Endodermal cell (in vitro differentiated cells): ENCODE results near the gene MORN1. TPM values are rescaled to one million over a fixed set of nuclear protein-coding genes. Genes with fewer than 3 reads are reported as not detected.
A peak's percentile ranks its signal among the peaks of the same experiment; 100 is the strongest.

Source experiments
- DNase-seq: peaks from one replicate; pipeline ENCODE4 v3.0.0-alpha.2; 2017
- H3K27ac ChIP-seq: 2 replicates; pipeline ENCODE4 v1.5.1; 2013; ENCODE audit warnings: mild to moderate bottlenecking, low read depth, low read length, moderate library complexity
- H3K27me3 ChIP-seq: 2 replicates; pipeline ENCODE4 v1.6.1; 2013; ENCODE audit warnings: mild to moderate bottlenecking, low read length, moderate library complexity; ENCODE audit not compliant: insufficient read depth, control insufficient read depth, poor library complexity, severe bottlenecking
- H3K36me3 ChIP-seq: 2 replicates; pipeline ENCODE4 v1.7.0; 2013; ENCODE audit warnings: mild to moderate bottlenecking, low read length, moderate library complexity; ENCODE audit not compliant: control insufficient read depth, insufficient read depth
- H3K4me1 ChIP-seq: one replicate; pipeline ENCODE4 v1.7.0; 2013; ENCODE audit warnings: low read length; ENCODE audit not compliant: control insufficient read depth, insufficient read depth
- H3K4me3 ChIP-seq: 2 replicates; pipeline ENCODE4 v1.5.1; 2013; ENCODE audit warnings: mild to moderate bottlenecking, low read length, moderate library complexity
- H3K9ac ChIP-seq: 2 replicates; pipeline ENCODE4 v1.6.1; 2013; ENCODE audit warnings: mild to moderate bottlenecking, low read length, moderate library complexity; ENCODE audit not compliant: poor library complexity, severe bottlenecking; ENCODE audit errors: extremely low read depth
- H3K9me3 ChIP-seq: 2 replicates; pipeline ENCODE4 v1.6.1; 2013; ENCODE audit warnings: mild to moderate bottlenecking, low read length, moderate library complexity; ENCODE audit not compliant: control insufficient read depth
- H3K27ac Mint-ChIP-seq: 2 replicates; pipeline ENCODE4 v1.8.0; 2020; ENCODE audit warnings: mixed read lengths
- H3K27me3 Mint-ChIP-seq: 2 replicates; pipeline ENCODE4 v1.8.0; 2021; ENCODE audit warnings: mild to moderate bottlenecking, mixed read lengths; ENCODE audit not compliant: insufficient read depth
- H3K36me3 Mint-ChIP-seq: 2 replicates; pipeline ENCODE4 v1.8.0; 2020; ENCODE audit warnings: low read depth, mixed read lengths
- H3K4me1 Mint-ChIP-seq: 2 replicates; pipeline ENCODE4 v1.8.0; 2020; ENCODE audit warnings: mixed read lengths
- H3K4me3 Mint-ChIP-seq: 2 replicates; pipeline ENCODE4 v1.8.0; 2020; ENCODE audit warnings: mild to moderate bottlenecking, moderate library complexity, mixed read lengths
- H3K9me3 Mint-ChIP-seq: 2 replicates; pipeline ENCODE4 v1.8.0; 2020; ENCODE audit warnings: mild to moderate bottlenecking, mixed read lengths
- CTCF ChIP-seq: fragments of 200-600 bp; sonication (generic); conservative IDR thresholded peaks from 2 replicates; pipeline ENCODE4 v1.5.0; 2021; ENCODE audit warnings: antibody characterized with exemption, mild to moderate bottlenecking
- WGBS, 2 experiments: methylation state at CpG; one replicate each; pipeline versions ENCODE4 v1.1.5 to v1.1.7; 2013; ENCODE audit warnings: missing lambda C conversion rate in 2 of 2, mixed read lengths in 1 of 2; ENCODE audit not compliant: insufficient coverage in 1 of 2, insufficient read length in 1 of 2; 5-methylcytosine and 5-hydroxymethylcytosine counted together
- total RNA-seq, 2 donors: library from RNA; stranded (reverse); fragmentation: NEBNext Ultra II Directional in 1 of 2; extraction: Animal tissue kit (Norgen Biotek cat#: 25700) in 1 of 2; gene quantifications; 2 replicates in 1 of 2; 3 replicates in 1 of 2; pipeline ENCODE4 v1.2.1, GENCODE V29; 2021

MORN1 gene
- total RNA-seq, 2 donors from 2014 or later = 21.3 to 24.9 TPM

GRCh38 chr1:2391931-2392509 lies 666 bp upstream of the MORN1 start:
- Mint-ChIP-seq H3K27me3 (no peaks in the 10 kb centered on the region), H3K27ac (peak overlapping the region; percentile 61), H3K4me3 (peak overlapping the region; percentile 73), H3K36me3 (peaks cover 27% of the 10 kb centered on the region), H3K4me1 (peaks cover 9% of the 10 kb centered on the region), H3K9me3 (no peaks in the 10 kb centered on the region)
- Histone ChIP-seq H3K9ac (peak overlapping the region; percentile 39), H3K9me3 (no peaks in the 10 kb centered on the region), H3K4me1 (peaks cover 6% of the 10 kb centered on the region), H3K4me3 (peak overlapping the region; percentile 93), H3K27me3 (no peaks in the 10 kb centered on the region), H3K36me3 (peaks cover 56% of the 10 kb centered on the region), H3K27ac (no peak overlapping the region)
- no peak for TF ChIP-seq CTCF
- WGBS, 2 experiments = 1% methylated on average over 15 to 62 of the region's 62 CpGs
- no peak for DNase-seq

DNA sequence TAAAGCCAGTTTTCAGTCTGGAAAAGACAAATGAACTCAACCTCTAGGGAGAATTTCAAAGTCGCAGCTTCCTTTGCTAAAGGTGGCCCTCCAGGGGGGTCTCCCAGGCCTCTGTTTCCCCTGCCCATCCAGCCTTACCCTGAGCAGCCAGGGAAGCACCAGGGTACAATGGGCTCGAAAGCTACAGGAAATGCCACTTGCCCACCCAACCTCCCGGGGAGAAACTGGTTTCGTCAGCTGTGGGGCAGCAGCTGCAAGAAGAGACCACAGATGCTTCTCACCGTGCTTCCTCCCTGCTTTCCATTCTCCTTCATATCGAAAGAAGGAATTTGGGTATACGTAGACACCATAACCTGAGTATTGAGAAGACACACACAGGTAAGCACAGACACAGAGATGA lies 1.7 kb downstream of the MORN1 start:
- Histone ChIP-seq H3K9ac (no peak overlapping the region), H3K9me3 (no peaks in the 10 kb centered on the region), H3K4me1 (peaks cover 6% of the 10 kb centered on the region), H3K36me3 (peaks cover 42% of the 10 kb centered on the region), H3K4me3 (no peak overlapping the region), H3K27ac (no peak overlapping the region), H3K27me3 (no peaks in the 10 kb centered on the region)
- TF ChIP-seq CTCF = no peak
- peaks cover 9% of the 10 kb centered on the region for H3K4me1 Mint-ChIP-seq
- peak overlapping the region; percentile 73 for H3K4me3 Mint-ChIP-seq
- no peak overlapping the region for H3K27ac Mint-ChIP-seq
- no peak for DNase-seq
- peaks cover 10% of the 10 kb centered on the region for H3K36me3 Mint-ChIP-seq
- H3K27me3 Mint-ChIP-seq = no peaks in the 10 kb centered on the region
- WGBS, 2 experiments = 96 to 99% methylated on average over 6 to 7 of the region's 7 CpGs
- no peaks in the 10 kb centered on the region for H3K9me3 Mint-ChIP-seq

DNA sequence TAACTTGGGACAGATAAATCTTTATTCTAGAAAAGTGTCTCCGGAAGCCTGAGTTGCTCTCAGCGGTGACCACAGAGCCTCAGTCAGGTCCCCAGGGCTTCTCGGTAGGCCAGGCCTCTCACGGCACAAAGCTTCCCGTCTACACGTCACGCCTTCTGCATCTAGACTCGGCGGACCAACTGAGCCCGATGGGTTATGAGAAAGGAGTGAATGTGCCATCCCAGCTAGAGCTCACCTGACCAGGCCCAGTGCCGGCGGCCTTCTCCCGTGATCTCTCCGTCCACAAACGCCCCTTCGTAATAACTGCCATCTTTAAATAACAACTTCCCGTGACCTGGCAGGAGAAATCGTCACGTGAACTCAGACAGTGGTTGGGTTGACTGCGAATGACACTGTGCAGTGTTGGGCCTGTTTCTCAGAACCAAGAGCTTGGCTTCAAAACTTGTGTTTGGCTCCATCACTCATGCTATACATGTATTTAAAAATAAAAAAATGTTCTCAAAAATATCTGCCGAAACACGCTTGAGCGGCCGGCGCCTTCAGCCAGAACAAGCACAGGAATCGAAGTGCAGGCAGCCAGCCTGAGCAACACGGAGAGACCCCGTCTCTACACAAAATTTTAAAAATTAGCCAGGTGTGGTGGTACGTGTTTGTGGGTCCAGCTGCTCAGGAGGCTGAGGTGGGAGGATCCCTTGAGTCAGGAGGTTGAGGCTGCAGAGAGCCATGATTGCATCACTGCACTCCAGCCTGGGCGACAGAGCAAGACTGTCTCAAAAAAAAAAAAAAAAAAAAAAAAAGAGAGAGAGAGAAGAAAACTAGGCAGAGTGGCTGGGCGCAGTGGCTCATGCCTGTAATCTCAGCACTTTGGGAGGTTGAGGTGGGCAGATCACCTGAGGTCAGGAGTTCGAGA lies 3.1 kb downstream of the MORN1 start:
- H3K4me3 Mint-ChIP-seq = no peak overlapping the region
- DNase-seq = no peak
- H3K27ac Mint-ChIP-seq = no peak overlapping the region
- TF ChIP-seq CTCF = no peak
- 97% methylated on average over 23 to 32 of the region's 32 CpGs for WGBS, 2 experiments
- Histone ChIP-seq H3K27me3 (no peaks in the 10 kb centered on the region), H3K27ac (no peak overlapping the region), H3K9ac (no peak overlapping the region), H3K9me3 (no peaks in the 10 kb centered on the region), H3K4me1 (no peaks in the 10 kb centered on the region), H3K4me3 (no peak overlapping the region), H3K36me3 (peaks cover 29% of the 10 kb centered on the region)
- H3K36me3 Mint-ChIP-seq = peaks cover 10% of the 10 kb centered on the region
- no peaks in the 10 kb centered on the region for H3K9me3 Mint-ChIP-seq
- H3K27me3 Mint-ChIP-seq = no peaks in the 10 kb centered on the region
- peaks cover 9% of the 10 kb centered on the region for H3K4me1 Mint-ChIP-seq
